Psoas muscle (tissue), 8 donors: ENCODE data around the gene NUTM2G. TPM values are rescaled to one million over a fixed set of nuclear protein-coding genes. Genes with fewer than 3 reads are reported as not detected.
"Not testable (repeated sequence)": the region's sequence is repeated elsewhere in the genome, so short reads cannot be mapped to it uniquely, and the experiment has no call there.

Source experiments
- ATAC-seq, 4 donors: fragments of 200-7000 bp; cut with Tn5 transposase; one replicate each; pipeline ENCODE4 v1.9.1; 2020; ENCODE audit warnings: moderate library complexity in 3 of 4, mild to moderate bottlenecking in 2 of 4
- DNase-seq, 2 donors: peaks; one replicate each; pipeline ENCODE4 v3.0.0-alpha.2; 2020
- H3K27ac ChIP-seq: fragments of 200-600 bp; one replicate; pipeline ENCODE4 v1.8.0; 2022
- H3K27me3 ChIP-seq, 3 donors: fragments of 200-600 bp in 1 of 3; one replicate each; pipeline versions ENCODE4 v1.6.1 to v1.8.0; 2013 to 2022; ENCODE audit warnings: low read length in 2 of 3, mild to moderate bottlenecking in 2 of 3, moderate library complexity in 1 of 3; ENCODE audit not compliant: insufficient read depth in 3 of 3
- H3K36me3 ChIP-seq, 2 donors: fragments of 200-600 bp in 1 of 2; one replicate each; pipeline versions ENCODE4 v1.6.1 to v1.8.0; 2013 to 2022; ENCODE audit warnings: low read depth in 1 of 2, mild to moderate bottlenecking in 1 of 2, moderate library complexity in 1 of 2; ENCODE audit not compliant: insufficient read depth in 1 of 2
- H3K4me1 ChIP-seq: fragments of 200-600 bp; one replicate; pipeline ENCODE4 v1.8.0; 2022
- H3K4me3 ChIP-seq: fragments of 200-600 bp; one replicate; pipeline ENCODE4 v1.8.0; 2022; ENCODE audit warnings: mild to moderate bottlenecking
- H3K9me3 ChIP-seq: fragments of 200-600 bp; one replicate; pipeline ENCODE4 v1.8.0; 2022
- CTCF ChIP-seq: fragments of 200-600 bp; IDR thresholded peaks from one replicate; pipeline ENCODE4 v1.8.0; 2022; ENCODE audit warnings: antibody characterized with exemption
- WGBS, 3 donors: extraction: QIAGEN DNeasy Blood & Tissue Kit; methylation state at CpG; one replicate each; pipeline versions ENCODE4 v1.1.6 to v1.1.7; 2013; 5-methylcytosine and 5-hydroxymethylcytosine counted together
- intact Hi-C, 2 donors: fragments of 100-400 bp; cut with DNase I; formaldehyde crosslinking; loops; one replicate each; pipeline versions ENCODE4 v1.11.0 to v1.14.2; 2022
- polyA plus RNA-seq, 3 donors: library from polyadenylated mRNA; stranded (reverse); fragments of 200-250 nt; gene quantifications; one replicate each; pipeline ENCODE4 v1.2.3, GENCODE V29; 2013
- total RNA-seq, 4 donors: library from RNA; stranded (reverse); fragmentation: NEBNext Ultra II Directional in 2 of 4; extraction: Animal tissue kit (Norgen Biotek cat#: 25700) in 2 of 4; gene quantifications; one replicate each; pipeline versions ENCODE4 v1.2.1 to v1.2.4, GENCODE V29; 2021 to 2023
- donor health status: healthy with polysubstance abuse.
- donor health status: DM: no; HTN: no; CAD: no; lungs with moderate emphysema.
- donor health status: Bipolar disorder and iron deficiency.
- donor health status: healthy.
- donor health status: DM: yes; HTN: yes; CAD: no.
- donor health status: DM: no; HTN: no; CAD: no.
- donor health status: DM: no; HTN: no; CAD: no.
- donor health status: DM: yes; HTN: yes; CAD: no.

NUTM2G gene
- total and polyA plus RNA-seq, 7 donors = 0.01 TPM; not detected in 6

GRCh38 chr9:96892131-96892530 is 36.5 kb upstream of the NUTM2G start:
- Histone ChIP-seq H3K27me3 (no peaks in the 10 kb centered on the region), H3K36me3 (peaks cover 4 to 19% of the 10 kb centered on the region in 2 donors), H3K4me1 (no peaks in the 10 kb centered on the region), H3K4me3 (no peak overlapping the region), H3K9me3 (no peaks in the 10 kb centered on the region), H3K27ac (no peak overlapping the region)
- intact Hi-C loops = no loop called here
- no peak for TF ChIP-seq CTCF
- no peak for ATAC-seq
- 96 to 98% (median 97%) methylated on average over 7 of the region's 7 CpGs for WGBS, 3 donors
- DNase-seq = no peak

- H3K9me3 ChIP-seq, H3K4me1 ChIP-seq, H3K4me3 ChIP-seq, DNase-seq, ATAC-seq, H3K27ac ChIP-seq, intact Hi-C loops, H3K27me3 ChIP-seq: not testable (repeated sequence)
- WGBS, 3 donors = 79 to 84% (median 80%) methylated on average over 1 of the region's 2 CpGs
- H3K36me3 ChIP-seq = peaks cover 4 to 20% of the 10 kb centered on the region in 2 donors
Measured at GRCh38 chr9:96900010-96900409, 28.6 kb upstream of the NUTM2G start.

GRCh38 chr9:96904947-96905722 is 23.5 kb upstream of the NUTM2G start:
- intact Hi-C loops, H3K36me3 ChIP-seq, ATAC-seq, H3K4me1 ChIP-seq, H3K9me3 ChIP-seq, H3K27ac ChIP-seq, DNase-seq, H3K4me3 ChIP-seq, H3K27me3 ChIP-seq: not testable (repeated sequence)
- WGBS, 3 donors = 80 to 100% (median 96%) methylated on average over 1 to 2 of the region's 5 CpGs

- intact Hi-C loops, H3K36me3 ChIP-seq, H3K4me1 ChIP-seq, H3K27ac ChIP-seq, H3K9me3 ChIP-seq, H3K4me3 ChIP-seq, H3K27me3 ChIP-seq, DNase-seq, ATAC-seq: not testable (repeated sequence)
- WGBS, 3 donors = no CpG with 5 or more reads among the region's 3 CpGs
Measured at GRCh38 chr9:96908479-96908878, 20.2 kb upstream of the NUTM2G start.

- ATAC-seq, intact Hi-C loops, H3K9me3 ChIP-seq, H3K4me3 ChIP-seq, H3K27ac ChIP-seq, H3K27me3 ChIP-seq, DNase-seq, H3K4me1 ChIP-seq, H3K36me3 ChIP-seq: not testable (repeated sequence)
- 54 to 75% (median 72%) methylated on average over 2 of the region's 2 CpGs for WGBS, 3 donors
Measured at GRCh38 chr9:96915539-96915938, 13.1 kb upstream of the NUTM2G start.

GRCh38 chr9:96916531-96916930 is 12.1 kb upstream of the NUTM2G start:
- H3K36me3 ChIP-seq, H3K4me3 ChIP-seq, H3K9me3 ChIP-seq, H3K27me3 ChIP-seq, ATAC-seq, intact Hi-C loops, DNase-seq, H3K27ac ChIP-seq, H3K4me1 ChIP-seq: not testable (repeated sequence)
- 96 to 100% (median 100%) methylated on average over 1 to 5 of the region's 6 CpGs for WGBS, 3 donors

- H3K36me3 ChIP-seq, H3K27me3 ChIP-seq, DNase-seq, H3K4me1 ChIP-seq, ATAC-seq, H3K4me3 ChIP-seq, H3K27ac ChIP-seq, H3K9me3 ChIP-seq, intact Hi-C loops: not testable (repeated sequence)
- 85 to 96% (median 93%) methylated on average over 5 to 6 of the region's 6 CpGs for WGBS, 3 donors
Measured at GRCh38 chr9:96918550-96918949, 10.1 kb upstream of the NUTM2G start.

GRCh38 chr9:96920803-96921202 is 7.8 kb upstream of the NUTM2G start:
- H3K4me3 ChIP-seq, intact Hi-C loops: not testable (repeated sequence)
- 96 to 97% methylated on average over 3 to 4 of the region's 4 CpGs; no CpG with 5 or more reads in 1 of the 3 donors for WGBS, 3 donors

GRCh38 chr9:96925587-96925986 is 3.1 kb upstream of the NUTM2G start:
- H3K36me3 ChIP-seq, H3K9me3 ChIP-seq, ATAC-seq, intact Hi-C loops, H3K4me3 ChIP-seq, H3K27ac ChIP-seq, H3K4me1 ChIP-seq, H3K27me3 ChIP-seq, DNase-seq: not testable (repeated sequence)
- 77 to 96% (median 89%) methylated on average over 5 of the region's 5 CpGs for WGBS, 3 donors

More at GRCh38 chr9:96920803-96921202, 7.8 kb upstream of the NUTM2G start:
- H3K27me3 ChIP-seq, H3K36me3 ChIP-seq, DNase-seq, H3K4me1 ChIP-seq, H3K9me3 ChIP-seq, ATAC-seq, H3K27ac ChIP-seq: not testable (repeated sequence)

- intact Hi-C loops, H3K9me3 ChIP-seq, DNase-seq, H3K4me1 ChIP-seq, H3K36me3 ChIP-seq, H3K27me3 ChIP-seq, H3K27ac ChIP-seq, H3K4me3 ChIP-seq, ATAC-seq: not testable (repeated sequence)
- WGBS, 3 donors = 68 to 82% (median 72%) methylated on average over 5 to 12 of the region's 13 CpGs
Measured at GRCh38 chr9:96931665-96932064, 3.0 kb downstream of the NUTM2G start.
